HG03039 (cell line): ENCODE data around the gene CCDC171.

Source experiments
- ATAC-seq: cut with Tn5 transposase; IDR thresholded peaks from one replicate; pipeline ENCODE4 v1.9.1; 2021; ENCODE audit warnings: mild to moderate bottlenecking, moderate library complexity; ENCODE audit not compliant: unreplicated experiment

The CCDC171 gene

GRCh38 chr9:15975101-15975778 lies 422.4 kb downstream of the CCDC171 start:
- ATAC-seq: no peak

GRCh38 chr9:15977438-15977837 lies 424.6 kb downstream of the CCDC171 start:
- no peak for ATAC-seq

GRCh38 chr9:15982182-15982581 lies 429.3 kb downstream of the CCDC171 start:
- no peak for ATAC-seq

GRCh38 chr9:15999422-16000339 lies 446.8 kb downstream of the CCDC171 start:
- ATAC-seq: no peak

- ATAC-seq: no peak
Measured at GRCh38 chr9:16000811-16001210, 448.0 kb downstream of the CCDC171 start.

GRCh38 chr9:16001856-16002255 lies 449.0 kb downstream of the CCDC171 start:
- no peak for ATAC-seq

- ATAC-seq: no peak
Measured at GRCh38 chr9:16002816-16003215, 450.0 kb downstream of the CCDC171 start.

- no peak for ATAC-seq
Measured at GRCh38 chr9:16003785-16004184, 450.9 kb downstream of the CCDC171 start.

GRCh38 chr9:16004613-16005012 lies 451.8 kb downstream of the CCDC171 start:
- no peak for ATAC-seq

- ATAC-seq: no peak
Measured at GRCh38 chr9:16010221-16010620, 457.4 kb downstream of the CCDC171 start.

- ATAC-seq: no peak
Measured at GRCh38 chr9:16012621-16013020, 459.8 kb downstream of the CCDC171 start.

GRCh38 chr9:16013366-16013765 lies 460.5 kb downstream of the CCDC171 start:
- no peak for ATAC-seq

- ATAC-seq: no peak
Measured at GRCh38 chr9:16013826-16014225, 461.0 kb downstream of the CCDC171 start.

- no peak for ATAC-seq
Measured at GRCh38 chr9:16022228-16022627, 469.4 kb downstream of the CCDC171 start.

GRCh38 chr9:16023446-16023845 lies 470.6 kb downstream of the CCDC171 start:
- no peak for ATAC-seq
